DOHH2 (cell line): ENCODE results near the gene OAT.

ENCODE experiments used
- H3F3A ChIP-seq: fragments of 200-600 bp; sonication (generic), shearing (Covaris generic); 2 replicates; pipeline ENCODE4 v1.6.0; 2016; ENCODE audit warnings: antibody characterized with exemption, mild to moderate bottlenecking; ENCODE audit not compliant: control insufficient read depth, insufficient read depth
- H3K27ac ChIP-seq: fragments of 200-600 bp; sonication (generic); 2 replicates; pipeline ENCODE4 v1.5.1; 2014; ENCODE audit warnings: low read depth, mild to moderate bottlenecking, low read length, moderate library complexity
- H3K27me3 ChIP-seq: fragments of 200-600 bp; sonication (generic); 2 replicates; pipeline ENCODE4 v1.6.1; 2014; ENCODE audit warnings: mild to moderate bottlenecking, low read length, mixed read lengths; ENCODE audit not compliant: control insufficient read depth
- H3K36me3 ChIP-seq: fragments of 200-600 bp; sonication (generic); 2 replicates; pipeline ENCODE4 v1.6.1; 2014; ENCODE audit warnings: mild to moderate bottlenecking, low read length, moderate library complexity, mixed read lengths; ENCODE audit not compliant: control insufficient read depth
- H3K4me1 ChIP-seq: fragments of 200-600 bp; sonication (generic); 2 replicates; pipeline ENCODE4 v1.6.1; 2014; ENCODE audit warnings: mild to moderate bottlenecking, low read length, mixed read lengths; ENCODE audit not compliant: control insufficient read depth
- H3K4me2 ChIP-seq: fragments of 200-600 bp; sonication (generic); 2 replicates; pipeline ENCODE4 v1.6.0; 2014; ENCODE audit warnings: mild to moderate bottlenecking, low read length, moderate library complexity
- H3K4me3 ChIP-seq: fragments of 200-600 bp; sonication (generic); 2 replicates; pipeline ENCODE4 v1.5.1; 2014; ENCODE audit warnings: mild to moderate bottlenecking, low read length, mixed read lengths
- H3K79me2 ChIP-seq: fragments of 200-600 bp; sonication (generic); 2 replicates; pipeline ENCODE4 v1.6.1; 2014; ENCODE audit warnings: mild to moderate bottlenecking, low read length, mixed read lengths; ENCODE audit not compliant: control insufficient read depth
- H3K9me2 ChIP-seq: fragments of 200-600 bp; sonication (generic); replicated peaks from 2 replicates; pipeline ENCODE4 v1.6.1; 2014; ENCODE audit warnings: mild to moderate bottlenecking, low read length, mixed read lengths; ENCODE audit not compliant: control insufficient read depth
- H3K9me3 ChIP-seq: fragments of 200-600 bp; sonication (generic); 2 replicates; pipeline ENCODE4 v1.6.1; 2014; ENCODE audit warnings: antibody characterized with exemption, low read length, mixed read lengths; ENCODE audit not compliant: control insufficient read depth, insufficient read depth
- H4K20me1 ChIP-seq: fragments of 200-600 bp; sonication (generic); 2 replicates; pipeline ENCODE4 v1.6.0; 2014; ENCODE audit warnings: low read depth, mild to moderate bottlenecking, antibody characterized with exemption, low read length, moderate library complexity; ENCODE audit not compliant: control insufficient read depth, insufficient read depth
- EZH2phosphoT487 ChIP-seq: fragments of 200-600 bp; sonication (generic); IDR thresholded peaks from 2 replicates; pipeline ENCODE4 v1.6.1; 2017; ENCODE audit warnings: borderline replicate concordance, mild to moderate bottlenecking, antibody characterized with exemption, low read length, moderate library complexity, mixed read lengths
- TF ChIP-seq, protein P1 (sequence below): fragments of 200-600 bp; sonication (generic); IDR thresholded peaks from one replicate; pipeline ENCODE4 v1.5.1; 2014; ENCODE audit warnings: antibody characterized with exemption, mild to moderate bottlenecking, low read depth, low read length; ENCODE audit not compliant: poor library complexity, severe bottlenecking

The OAT gene

DNA sequence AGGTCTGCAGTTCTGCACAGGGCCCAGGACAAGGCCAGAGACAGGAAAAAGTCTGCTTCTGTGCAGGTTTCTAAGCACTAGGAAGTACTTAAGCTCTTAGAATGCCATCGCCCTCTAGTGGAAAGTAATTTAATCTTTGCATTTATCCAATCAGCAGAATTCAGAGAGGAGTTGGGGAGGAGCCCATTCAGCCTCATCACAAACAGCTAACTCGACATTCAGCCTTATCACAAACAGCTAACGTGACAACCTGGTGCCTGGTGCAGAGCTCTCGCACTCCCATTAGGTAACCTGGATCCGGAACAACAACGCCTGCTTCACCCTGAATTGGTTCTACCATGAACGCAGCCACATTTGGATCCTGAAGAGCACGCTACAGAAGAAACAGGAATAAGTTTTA lies 15.2 kb downstream of the OAT start:
- peak overlapping the region; percentile 42; the same call in 1 of the 2 replicates for H3K4me2 ChIP-seq
- no peaks in the 10 kb centered on the region for H3K27me3 ChIP-seq
- H3K27ac ChIP-seq = no peak overlapping the region
- H3K36me3 ChIP-seq = peaks cover 34% of the 10 kb centered on the region
- peaks cover 10% of the 10 kb centered on the region for H3K4me1 ChIP-seq
- H3F3A ChIP-seq = no peaks in the 10 kb centered on the region
- no peaks in the 10 kb centered on the region for H3K79me2 ChIP-seq
- H3K4me3 ChIP-seq = no peak overlapping the region
- H4K20me1 ChIP-seq = no peaks in the 10 kb centered on the region
- no peaks in the 10 kb centered on the region for H3K9me2 ChIP-seq
- H3K9me3 ChIP-seq = no peaks in the 10 kb centered on the region
- TF ChIP-seq, protein P1, sequence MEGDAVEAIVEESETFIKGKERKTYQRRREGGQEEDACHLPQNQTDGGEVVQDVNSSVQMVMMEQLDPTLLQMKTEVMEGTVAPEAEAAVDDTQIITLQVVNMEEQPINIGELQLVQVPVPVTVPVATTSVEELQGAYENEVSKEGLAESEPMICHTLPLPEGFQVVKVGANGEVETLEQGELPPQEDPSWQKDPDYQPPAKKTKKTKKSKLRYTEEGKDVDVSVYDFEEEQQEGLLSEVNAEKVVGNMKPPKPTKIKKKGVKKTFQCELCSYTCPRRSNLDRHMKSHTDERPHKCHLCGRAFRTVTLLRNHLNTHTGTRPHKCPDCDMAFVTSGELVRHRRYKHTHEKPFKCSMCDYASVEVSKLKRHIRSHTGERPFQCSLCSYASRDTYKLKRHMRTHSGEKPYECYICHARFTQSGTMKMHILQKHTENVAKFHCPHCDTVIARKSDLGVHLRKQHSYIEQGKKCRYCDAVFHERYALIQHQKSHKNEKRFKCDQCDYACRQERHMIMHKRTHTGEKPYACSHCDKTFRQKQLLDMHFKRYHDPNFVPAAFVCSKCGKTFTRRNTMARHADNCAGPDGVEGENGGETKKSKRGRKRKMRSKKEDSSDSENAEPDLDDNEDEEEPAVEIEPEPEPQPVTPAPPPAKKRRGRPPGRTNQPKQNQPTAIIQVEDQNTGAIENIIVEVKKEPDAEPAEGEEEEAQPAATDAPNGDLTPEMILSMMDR = peak; percentile 72
- TF ChIP-seq EZH2phosphoT487 = no peak

DNA sequence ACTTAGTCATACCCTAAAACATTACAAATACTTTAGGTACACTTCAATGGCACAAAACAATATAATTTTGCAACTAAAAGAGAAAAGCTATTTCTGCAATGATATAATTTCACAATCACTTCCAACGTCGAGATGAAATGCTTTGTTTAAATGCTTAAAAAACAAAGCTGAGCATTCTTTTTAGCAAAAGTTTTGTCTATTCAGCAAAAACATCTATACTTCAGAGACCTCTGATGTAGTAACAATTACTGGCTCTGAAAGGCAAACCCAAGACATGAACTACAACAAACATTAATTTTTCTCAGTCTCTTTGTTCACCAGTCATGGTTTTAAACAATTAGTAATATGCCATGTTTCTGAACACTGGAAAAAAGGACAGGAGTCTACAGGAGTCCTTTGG lies 16.4 kb downstream of the OAT start:
- H3K9me3 ChIP-seq = no peaks in the 10 kb centered on the region
- no peaks in the 10 kb centered on the region for H3K9me2 ChIP-seq
- H3K4me1 ChIP-seq = peaks cover 10% of the 10 kb centered on the region
- no peaks in the 10 kb centered on the region for H3K79me2 ChIP-seq
- H3K36me3 ChIP-seq = peaks cover 29% of the 10 kb centered on the region
- no peak overlapping the region for H3K4me2 ChIP-seq
- no peaks in the 10 kb centered on the region for H3K27me3 ChIP-seq
- no peak overlapping the region for H3K27ac ChIP-seq
- H3F3A ChIP-seq = no peaks in the 10 kb centered on the region
- no peaks in the 10 kb centered on the region for H4K20me1 ChIP-seq
- TF ChIP-seq, protein P1 = no peak
- TF ChIP-seq EZH2phosphoT487 = no peak
- H3K4me3 ChIP-seq = no peak overlapping the region

DNA sequence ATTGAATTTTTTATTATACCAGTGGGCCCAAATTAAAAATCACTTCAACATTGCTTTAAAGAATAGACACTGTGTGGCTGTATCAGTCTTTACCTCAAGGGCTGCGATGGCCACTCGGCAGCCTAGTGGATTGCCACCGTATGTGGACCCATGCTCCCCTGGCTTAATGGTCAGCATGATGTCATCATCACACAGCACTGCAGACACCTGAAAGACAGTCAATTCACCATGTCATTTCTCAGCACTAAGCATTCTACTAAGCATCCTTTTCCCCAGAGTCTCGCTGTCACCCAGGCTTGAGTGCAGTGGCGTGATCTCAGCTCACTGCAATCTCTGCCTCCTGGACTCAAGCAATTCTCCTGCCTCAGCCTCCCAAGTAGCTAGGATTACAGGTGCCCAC lies 17.1 kb downstream of the OAT start:
- TF ChIP-seq, protein P1 = no peak
- no peak for TF ChIP-seq EZH2phosphoT487
- peaks cover 24% of the 10 kb centered on the region for H3K36me3 ChIP-seq
- H3K4me3 ChIP-seq = no peak overlapping the region
- no peak overlapping the region for H3K27ac ChIP-seq
- H3K4me2 ChIP-seq = no peak overlapping the region
- H4K20me1 ChIP-seq = no peaks in the 10 kb centered on the region
- H3K9me2 ChIP-seq = no peaks in the 10 kb centered on the region
- H3K79me2 ChIP-seq = no peaks in the 10 kb centered on the region
- no peaks in the 10 kb centered on the region for H3K27me3 ChIP-seq
- H3K4me1 ChIP-seq = peaks cover 10% of the 10 kb centered on the region
- no peaks in the 10 kb centered on the region for H3F3A ChIP-seq
- H3K9me3 ChIP-seq = no peaks in the 10 kb centered on the region

DNA sequence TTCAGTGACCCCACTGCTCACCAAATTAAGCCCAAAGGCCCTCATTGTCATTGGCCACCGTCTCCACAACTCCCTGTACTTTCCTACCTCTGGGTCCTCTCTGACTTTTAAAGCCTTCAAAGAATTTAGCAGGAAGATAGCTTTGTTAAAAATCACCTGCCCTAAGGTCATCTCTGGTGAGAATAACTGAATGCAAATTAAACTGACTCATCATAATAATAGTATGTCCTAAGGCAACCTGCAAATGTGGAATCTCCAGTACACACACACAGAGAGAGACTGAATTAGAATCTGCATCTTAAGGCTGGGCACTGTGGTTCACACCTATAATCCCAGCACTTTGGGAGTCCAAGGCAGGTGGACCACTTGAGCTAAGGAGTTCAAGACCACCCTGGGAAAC lies 24.1 kb downstream of the OAT start:
- no peak for TF ChIP-seq EZH2phosphoT487
- TF ChIP-seq, protein P1 = no peak
- Histone ChIP-seq H3K4me3 (no peak overlapping the region), H3K27ac (no peak overlapping the region), H3K9me2 (no peaks in the 10 kb centered on the region), H3K79me2 (no peaks in the 10 kb centered on the region), H3K36me3 (no peaks in the 10 kb centered on the region), H3K27me3 (no peaks in the 10 kb centered on the region), H3K4me1 (peaks cover 3% of the 10 kb centered on the region), H4K20me1 (no peaks in the 10 kb centered on the region), H3K4me2 (no peak overlapping the region), H3K9me3 (peaks cover 4% of the 10 kb centered on the region; the same call in 1 of the 2 replicates), H3F3A (no peaks in the 10 kb centered on the region)
